Transverse colon (tissue), 3 donors: ENCODE results near the gene FMO2.

ENCODE experiments used
- EP300 ChIP-seq: sonication (generic); formaldehyde crosslinking; IDR thresholded peaks from one replicate; pipeline ENCODE4 v1.6.1; 2017; ENCODE audit warnings: antibody characterized with exemption, low read depth
- POLR2A ChIP-seq: fragments of 450-650 bp; IDR thresholded peaks from one replicate; pipeline ENCODE4 v1.6.1; 2016; ENCODE audit warnings: antibody characterized with exemption, mild to moderate bottlenecking, moderate library complexity
- TF ChIP-seq, protein P1 (sequence below), 5 experiments: fragments of 200-600 bp in 3 of 5; fragments of 450-650 bp in 2 of 5; sonication (generic) in 3 of 5; IDR thresholded peaks; 1 replicate in 2 of 5; 2 replicates in 3 of 5; pipeline ENCODE4 v1.5.1; 2016 to 2017; ENCODE audit warnings: antibody characterized with exemption in 5 of 5, inconsistent platforms in 3 of 5, mild to moderate bottlenecking in 2 of 5, moderate library complexity in 1 of 5

DNA sequence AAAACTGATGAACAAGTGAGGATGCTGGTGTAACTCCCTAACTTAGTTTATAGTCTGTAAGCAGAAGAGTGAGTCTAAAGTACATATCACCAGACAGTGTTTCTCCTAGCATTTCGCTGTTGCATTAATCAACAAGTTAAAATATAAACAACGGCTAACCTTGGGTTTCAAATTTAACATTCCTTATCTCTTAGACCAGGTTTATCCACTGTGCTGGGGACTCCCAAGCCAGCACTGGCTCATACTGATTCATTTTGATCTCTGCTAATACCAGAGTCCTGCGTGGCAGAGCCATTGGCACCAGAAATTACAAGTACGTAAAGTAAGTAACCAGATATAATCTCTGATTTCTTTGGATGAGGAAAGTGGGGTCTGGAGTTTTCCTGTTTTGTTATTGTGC is 63.2 kb downstream of the FMO2 start, which contains the start of gene FMO1:
- TF ChIP-seq, protein P1, sequence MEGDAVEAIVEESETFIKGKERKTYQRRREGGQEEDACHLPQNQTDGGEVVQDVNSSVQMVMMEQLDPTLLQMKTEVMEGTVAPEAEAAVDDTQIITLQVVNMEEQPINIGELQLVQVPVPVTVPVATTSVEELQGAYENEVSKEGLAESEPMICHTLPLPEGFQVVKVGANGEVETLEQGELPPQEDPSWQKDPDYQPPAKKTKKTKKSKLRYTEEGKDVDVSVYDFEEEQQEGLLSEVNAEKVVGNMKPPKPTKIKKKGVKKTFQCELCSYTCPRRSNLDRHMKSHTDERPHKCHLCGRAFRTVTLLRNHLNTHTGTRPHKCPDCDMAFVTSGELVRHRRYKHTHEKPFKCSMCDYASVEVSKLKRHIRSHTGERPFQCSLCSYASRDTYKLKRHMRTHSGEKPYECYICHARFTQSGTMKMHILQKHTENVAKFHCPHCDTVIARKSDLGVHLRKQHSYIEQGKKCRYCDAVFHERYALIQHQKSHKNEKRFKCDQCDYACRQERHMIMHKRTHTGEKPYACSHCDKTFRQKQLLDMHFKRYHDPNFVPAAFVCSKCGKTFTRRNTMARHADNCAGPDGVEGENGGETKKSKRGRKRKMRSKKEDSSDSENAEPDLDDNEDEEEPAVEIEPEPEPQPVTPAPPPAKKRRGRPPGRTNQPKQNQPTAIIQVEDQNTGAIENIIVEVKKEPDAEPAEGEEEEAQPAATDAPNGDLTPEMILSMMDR (IDR thresholded peaks at IDR 0.05): no peak
- TF ChIP-seq EP300: no peak
- no peak for TF ChIP-seq POLR2A
